ENCODE results near the gene RASA4.
"Not testable (repeated sequence)": the region's sequence is repeated elsewhere in the genome, so short reads cannot be mapped to it uniquely, and the experiment has no call there.

RASA4 gene

GRCh38 chr7:102542771-102543170 is 73.8 kb downstream of the RASA4 start:
- not testable (repeated sequence) for DNase-seq

- not testable (repeated sequence) for DNase-seq
Observed at GRCh38 chr7:102542083-102542482, 74.5 kb downstream of the RASA4 start.

GRCh38 chr7:102540604-102541003 is 76.0 kb downstream of the RASA4 start:
- not testable (repeated sequence) for DNase-seq

- not testable (repeated sequence) for DNase-seq
Observed at GRCh38 chr7:102535062-102535615, 81.4 kb downstream of the RASA4 start.

GRCh38 chr7:102532127-102532526 is 84.4 kb downstream of the RASA4 start:
- DNase-seq = not testable (repeated sequence)

- DNase-seq = not testable (repeated sequence)
Observed at GRCh38 chr7:102531583-102531982, 85.0 kb downstream of the RASA4 start.

- DNase-seq = not testable (repeated sequence)
Observed at GRCh38 chr7:102527822-102528793, 88.4 kb downstream of the RASA4 start.

GRCh38 chr7:102527182-102527581 is 89.4 kb downstream of the RASA4 start:
- not testable (repeated sequence) for DNase-seq

- not testable (repeated sequence) for DNase-seq
Observed at GRCh38 chr7:102524803-102525202, 91.8 kb downstream of the RASA4 start.

Measured in fibroblast of skin of scalp (primary cell).